Measurements from ENCODE around the gene RARB.

RARB gene

GRCh38 chr3:25580534-25580933 is 152.5 kb downstream of the RARB start:
- no peak for DNase-seq (ENCODE audit: low spot score)

GRCh38 chr3:25581335-25581734 is 153.3 kb downstream of the RARB start:
- no peak for DNase-seq (ENCODE audit: low spot score)

GRCh38 chr3:25581823-25582222 is 153.8 kb downstream of the RARB start:
- no peak for DNase-seq (ENCODE audit: low spot score)

- peak; percentile 78 for DNase-seq (ENCODE audit: low spot score)
These were observed 154.2 kb downstream of the RARB start for GRCh38 chr3:25582242-25582641.

GRCh38 chr3:25583343-25583742 is 155.3 kb downstream of the RARB start:
- DNase-seq (ENCODE audit: low spot score): no peak

- no peak for DNase-seq (ENCODE audit: low spot score)
These were observed 156.1 kb downstream of the RARB start for GRCh38 chr3:25584011-25584789.

GRCh38 chr3:25585361-25586166 is 157.5 kb downstream of the RARB start:
- DNase-seq (ENCODE audit: low spot score): no peak

GRCh38 chr3:25586167-25586505 is 158.1 kb downstream of the RARB start:
- no peak for DNase-seq (ENCODE audit: low spot score)

GRCh38 chr3:25586553-25586952 is 158.5 kb downstream of the RARB start:
- DNase-seq (ENCODE audit: low spot score): no peak

GRCh38 chr3:25587094-25587493 is 159.0 kb downstream of the RARB start:
- DNase-seq (ENCODE audit: low spot score): no peak

- no peak for DNase-seq (ENCODE audit: low spot score)
These were observed 159.5 kb downstream of the RARB start for GRCh38 chr3:25587526-25587925.

GRCh38 chr3:25587975-25588374 is 159.9 kb downstream of the RARB start:
- no peak for DNase-seq (ENCODE audit: low spot score)

GRCh38 chr3:25588441-25589103 is 160.5 kb downstream of the RARB start:
- no peak for DNase-seq (ENCODE audit: low spot score)

- DNase-seq (ENCODE audit: low spot score): no peak
These were observed 161.2 kb downstream of the RARB start for GRCh38 chr3:25589104-25589782.

- DNase-seq (ENCODE audit: low spot score): no peak
These were observed 161.8 kb downstream of the RARB start for GRCh38 chr3:25589783-25590258.

GRCh38 chr3:25592510-25592968 is 164.5 kb downstream of the RARB start:
- peak; percentile 89 for DNase-seq (ENCODE audit: low spot score)

- DNase-seq (ENCODE audit: low spot score): no peak
These were observed 164.9 kb downstream of the RARB start for GRCh38 chr3:25593001-25593400.

- DNase-seq (ENCODE audit: low spot score): peak; percentile 67
These were observed 166.0 kb downstream of the RARB start for GRCh38 chr3:25594007-25594502.

- no peak for DNase-seq (ENCODE audit: low spot score)
These were observed 169.6 kb downstream of the RARB start for GRCh38 chr3:25597535-25598101.

GRCh38 chr3:25603703-25604102 is 175.6 kb downstream of the RARB start:
- DNase-seq (ENCODE audit: low spot score): no peak

- peak; percentile 74 for DNase-seq (ENCODE audit: low spot score)
These were observed 176.2 kb downstream of the RARB start for GRCh38 chr3:25604107-25604805.

Data from kidney tubule cell (primary cell).